ENCODE data around the gene FAM43A.

DNA sequence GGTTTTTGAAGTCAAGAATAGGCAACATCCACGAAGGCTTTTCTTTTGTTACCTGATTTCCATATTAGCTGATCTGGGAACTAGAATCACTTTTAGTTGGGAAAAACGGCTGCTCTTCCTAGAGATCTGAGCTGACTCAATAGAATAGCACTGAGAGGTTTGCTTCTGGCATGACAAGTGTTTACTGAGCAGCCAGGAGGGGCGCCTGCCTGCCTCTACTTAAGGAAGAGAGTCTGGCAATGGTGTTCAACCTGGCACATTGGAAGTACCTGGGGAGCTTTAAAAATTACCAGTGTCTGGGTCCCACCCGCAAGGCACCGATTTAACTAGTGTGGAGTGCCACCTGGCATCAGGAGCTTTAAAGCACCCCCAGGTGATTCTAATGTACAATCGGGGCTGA lies 34.4 kb downstream of the FAM43A start:
- TF ChIP-seq, protein P1, sequence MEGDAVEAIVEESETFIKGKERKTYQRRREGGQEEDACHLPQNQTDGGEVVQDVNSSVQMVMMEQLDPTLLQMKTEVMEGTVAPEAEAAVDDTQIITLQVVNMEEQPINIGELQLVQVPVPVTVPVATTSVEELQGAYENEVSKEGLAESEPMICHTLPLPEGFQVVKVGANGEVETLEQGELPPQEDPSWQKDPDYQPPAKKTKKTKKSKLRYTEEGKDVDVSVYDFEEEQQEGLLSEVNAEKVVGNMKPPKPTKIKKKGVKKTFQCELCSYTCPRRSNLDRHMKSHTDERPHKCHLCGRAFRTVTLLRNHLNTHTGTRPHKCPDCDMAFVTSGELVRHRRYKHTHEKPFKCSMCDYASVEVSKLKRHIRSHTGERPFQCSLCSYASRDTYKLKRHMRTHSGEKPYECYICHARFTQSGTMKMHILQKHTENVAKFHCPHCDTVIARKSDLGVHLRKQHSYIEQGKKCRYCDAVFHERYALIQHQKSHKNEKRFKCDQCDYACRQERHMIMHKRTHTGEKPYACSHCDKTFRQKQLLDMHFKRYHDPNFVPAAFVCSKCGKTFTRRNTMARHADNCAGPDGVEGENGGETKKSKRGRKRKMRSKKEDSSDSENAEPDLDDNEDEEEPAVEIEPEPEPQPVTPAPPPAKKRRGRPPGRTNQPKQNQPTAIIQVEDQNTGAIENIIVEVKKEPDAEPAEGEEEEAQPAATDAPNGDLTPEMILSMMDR (IDR thresholded peaks at IDR 0.05): no peak
- no peak for TF ChIP-seq POLR2A (IDR thresholded peaks at IDR 0.05)
- TF ChIP-seq EP300 (IDR thresholded peaks at IDR 0.05): no peak
